ENCODE measurements around the gene FARSB.
A peak's percentile ranks its signal among the peaks of the same experiment; 100 is the strongest.

Gene FARSB

DNA sequence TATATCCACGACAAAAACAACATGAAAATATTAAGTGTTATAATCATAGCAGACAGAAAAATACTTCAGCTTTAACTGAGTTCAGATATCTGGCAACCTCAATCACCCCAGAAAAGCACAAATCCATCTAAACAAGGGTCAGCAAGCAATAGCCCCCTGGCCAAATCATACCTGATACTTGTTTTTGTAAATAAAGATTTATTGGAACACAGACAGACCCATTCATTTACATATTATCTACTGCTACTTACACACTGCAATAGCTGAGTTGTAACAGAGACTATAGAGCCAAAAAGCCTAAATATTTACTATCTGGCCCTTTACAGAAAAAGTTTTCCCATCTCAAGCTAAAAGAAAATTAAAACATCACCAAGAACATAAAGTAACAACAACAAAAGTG lies 12.8 kb downstream of the FARSB start:
- H3K9me3 Mint-ChIP-seq, result no peaks in the 10 kb centered on the region
- ATAC-seq (no peak), DNase-seq (no peak)
- no peaks in the 10 kb centered on the region for H3K4me1 Mint-ChIP-seq
- no peak overlapping the region for H3K4me3 Mint-ChIP-seq
- H3K27ac Mint-ChIP-seq, result no peak overlapping the region
- peaks cover 59% of the 10 kb centered on the region for H3K36me3 Mint-ChIP-seq (ENCODE audit: low read depth)
- no peaks in the 10 kb centered on the region for H3K27me3 Mint-ChIP-seq

- Mint-ChIP-seq H3K27me3 (no peaks in the 10 kb centered on the region), H3K4me1 (no peaks in the 10 kb centered on the region), H3K36me3 (ENCODE audit: low read depth) (peaks cover 65% of the 10 kb centered on the region), H3K27ac (no peak overlapping the region), H3K9me3 (no peaks in the 10 kb centered on the region), H3K4me3 (no peak overlapping the region)
- ATAC-seq (no peak), DNase-seq (no peak)
Observed at GRCh38 chr2:222641336-222641735, 14.6 kb downstream of the FARSB start.

GRCh38 chr2:222637067-222637466 lies 18.8 kb downstream of the FARSB start:
- no peaks in the 10 kb centered on the region for H3K9me3 Mint-ChIP-seq
- H3K27ac Mint-ChIP-seq, result no peak overlapping the region
- H3K27me3 Mint-ChIP-seq, result no peaks in the 10 kb centered on the region
- H3K4me3 Mint-ChIP-seq, result no peak overlapping the region
- DNase-seq (no peak), ATAC-seq (no peak)
- peaks cover 1% of the 10 kb centered on the region for H3K4me1 Mint-ChIP-seq
- H3K36me3 Mint-ChIP-seq (ENCODE audit: low read depth), result peaks cover 64% of the 10 kb centered on the region

DNA sequence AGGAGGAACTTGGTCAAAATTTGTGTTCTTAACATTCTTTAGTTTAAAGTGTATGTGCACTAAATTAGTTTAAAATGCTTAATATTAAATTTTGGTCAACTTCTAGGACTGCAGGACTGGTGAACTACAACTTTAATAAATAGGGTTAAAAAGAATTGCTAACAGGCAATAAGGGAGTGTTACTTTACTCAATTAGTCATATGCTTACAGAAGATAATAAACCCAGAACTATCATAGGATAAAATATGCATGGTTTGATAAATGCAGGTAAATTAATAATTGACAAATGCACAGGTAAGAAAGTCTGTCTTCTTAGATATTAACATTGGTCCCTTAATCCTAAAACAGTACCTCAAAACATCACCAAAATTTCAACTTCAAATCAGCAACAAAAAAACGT lies 20.6 kb downstream of the FARSB start:
- Mint-ChIP-seq H3K27ac (no peak overlapping the region), H3K27me3 (no peaks in the 10 kb centered on the region), H3K9me3 (no peaks in the 10 kb centered on the region), H3K4me3 (no peak overlapping the region), H3K4me1 (peaks cover 1% of the 10 kb centered on the region), H3K36me3 (ENCODE audit: low read depth) (peaks cover 71% of the 10 kb centered on the region)
- no peak for ATAC-seq
- no peak for DNase-seq

DNA sequence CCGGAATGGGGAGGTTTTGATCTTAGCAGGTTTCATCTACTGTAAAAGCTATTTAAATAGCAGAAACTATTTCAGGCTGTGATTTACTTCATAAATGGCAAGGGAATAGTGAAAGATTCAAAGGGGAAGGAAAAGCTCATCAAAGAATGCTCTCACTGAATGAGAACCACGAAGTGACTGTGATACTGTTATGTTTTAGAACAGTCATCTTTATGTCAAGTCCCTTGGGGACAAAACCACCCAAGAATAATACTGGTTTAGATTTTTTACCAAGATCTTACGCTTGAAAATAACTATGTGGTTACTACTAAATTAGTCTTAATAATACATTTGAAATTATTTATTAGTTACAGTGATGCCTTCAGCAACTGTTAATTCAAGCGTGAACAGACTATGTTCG lies 28.1 kb downstream of the FARSB start:
- Mint-ChIP-seq H3K9me3 (no peaks in the 10 kb centered on the region), H3K4me3 (no peak overlapping the region), H3K36me3 (ENCODE audit: low read depth) (peaks cover 69% of the 10 kb centered on the region), H3K27me3 (no peaks in the 10 kb centered on the region), H3K27ac (no peak overlapping the region), H3K4me1 (no peaks in the 10 kb centered on the region)
- DNase-seq, result no peak
- no peak for ATAC-seq

GRCh38 chr2:222623756-222624309 lies 32.1 kb downstream of the FARSB start:
- Mint-ChIP-seq H3K36me3 (ENCODE audit: low read depth) (peaks cover 63% of the 10 kb centered on the region), H3K4me1 (no peaks in the 10 kb centered on the region), H3K4me3 (no peak overlapping the region), H3K9me3 (no peaks in the 10 kb centered on the region), H3K27me3 (no peaks in the 10 kb centered on the region), H3K27ac (no peak overlapping the region)
- ATAC-seq, result no peak
- no peak for DNase-seq

DNA sequence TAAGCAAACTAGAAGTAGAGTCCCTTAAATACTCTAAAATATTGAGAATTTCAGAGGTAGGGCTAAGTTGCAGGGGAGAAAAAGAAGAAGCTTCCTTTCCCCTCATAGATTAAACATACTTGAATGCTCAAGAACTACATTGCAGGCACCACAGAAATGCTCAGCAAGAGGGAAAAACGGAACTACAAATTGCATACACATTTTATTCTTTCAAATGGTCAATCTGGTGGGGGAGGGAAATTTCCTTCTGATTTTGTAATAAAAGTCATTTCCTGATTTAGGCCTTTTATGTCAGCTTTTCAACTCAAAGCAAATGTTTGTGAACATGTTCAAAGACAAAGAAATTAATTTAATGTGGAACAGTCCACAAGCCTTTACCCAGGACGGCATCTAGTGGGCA lies 33.0 kb downstream of the FARSB start:
- Mint-ChIP-seq H3K4me1 (no peaks in the 10 kb centered on the region), H3K27me3 (no peaks in the 10 kb centered on the region), H3K36me3 (ENCODE audit: low read depth) (peaks cover 64% of the 10 kb centered on the region), H3K4me3 (no peak overlapping the region), H3K27ac (no peak overlapping the region), H3K9me3 (no peaks in the 10 kb centered on the region)
- DNase-seq (no peak), ATAC-seq (no peak)

GRCh38 chr2:222621893-222622292 lies 34.0 kb downstream of the FARSB start:
- Mint-ChIP-seq H3K4me3 (no peak overlapping the region), H3K9me3 (no peaks in the 10 kb centered on the region), H3K36me3 (ENCODE audit: low read depth) (peaks cover 60% of the 10 kb centered on the region), H3K4me1 (no peaks in the 10 kb centered on the region), H3K27me3 (no peaks in the 10 kb centered on the region), H3K27ac (no peak overlapping the region)
- DNase-seq (no peak), ATAC-seq (no peak)

GRCh38 chr2:222615320-222615719 lies 40.6 kb downstream of the FARSB start:
- ATAC-seq, result no peak
- Mint-ChIP-seq H3K9me3 (no peaks in the 10 kb centered on the region), H3K27me3 (no peaks in the 10 kb centered on the region), H3K4me1 (no peaks in the 10 kb centered on the region), H3K4me3 (no peak overlapping the region), H3K27ac (no peak overlapping the region), H3K36me3 (ENCODE audit: low read depth) (peaks cover 55% of the 10 kb centered on the region)
- DNase-seq, result no peak

DNA sequence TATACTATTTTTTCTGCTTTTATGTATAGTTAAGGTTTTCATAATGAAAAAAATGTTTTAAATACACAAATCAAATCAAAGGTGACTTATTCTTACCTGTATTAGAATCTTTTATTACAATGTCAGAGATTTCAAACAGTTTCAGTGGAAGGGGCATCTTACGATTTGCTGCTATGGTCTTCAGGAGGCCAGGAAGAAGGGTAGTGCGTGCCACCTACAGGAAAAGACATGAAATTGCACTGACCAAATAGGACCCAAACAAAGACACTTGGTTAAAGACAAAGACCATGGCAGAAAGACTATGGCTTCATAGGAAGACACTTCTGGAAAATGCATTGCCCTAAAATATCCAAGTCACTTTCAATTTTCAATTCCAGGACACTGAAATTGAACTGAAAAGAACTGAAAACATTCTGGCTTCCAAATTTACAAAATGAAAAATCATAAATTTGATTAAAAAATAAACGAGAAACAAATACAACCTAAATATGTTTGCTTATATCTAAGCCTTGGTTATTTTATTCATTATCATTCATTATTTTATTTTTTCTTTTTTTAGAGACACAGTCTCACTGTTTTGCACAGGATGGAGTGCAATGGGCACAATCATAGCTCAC lies 42.1 kb downstream of the FARSB start:
- DNase-seq (no peak), ATAC-seq (no peak)
- Mint-ChIP-seq H3K4me3 (no peak overlapping the region), H3K36me3 (ENCODE audit: low read depth) (peaks cover 57% of the 10 kb centered on the region), H3K27me3 (no peaks in the 10 kb centered on the region), H3K4me1 (no peaks in the 10 kb centered on the region), H3K27ac (no peak overlapping the region), H3K9me3 (no peaks in the 10 kb centered on the region)

GRCh38 chr2:222611684-222612083 lies 44.2 kb downstream of the FARSB start:
- Mint-ChIP-seq H3K27ac (no peak overlapping the region), H3K27me3 (no peaks in the 10 kb centered on the region), H3K4me3 (no peak overlapping the region), H3K4me1 (no peaks in the 10 kb centered on the region), H3K36me3 (ENCODE audit: low read depth) (peaks cover 52% of the 10 kb centered on the region), H3K9me3 (no peaks in the 10 kb centered on the region)
- ATAC-seq, result no peak
- no peak for DNase-seq

GRCh38 chr2:222610746-222611145 lies 45.1 kb downstream of the FARSB start:
- Mint-ChIP-seq H3K4me1 (no peaks in the 10 kb centered on the region), H3K27ac (no peak overlapping the region), H3K9me3 (no peaks in the 10 kb centered on the region), H3K27me3 (no peaks in the 10 kb centered on the region), H3K36me3 (ENCODE audit: low read depth) (peaks cover 55% of the 10 kb centered on the region), H3K4me3 (no peak overlapping the region)
- no peak for ATAC-seq
- DNase-seq, result no peak

GRCh38 chr2:222609381-222609780 lies 46.5 kb downstream of the FARSB start:
- H3K4me3 Mint-ChIP-seq, result no peak overlapping the region
- no peaks in the 10 kb centered on the region for H3K9me3 Mint-ChIP-seq
- DNase-seq, result no peak
- no peak overlapping the region for H3K27ac Mint-ChIP-seq
- peaks cover 52% of the 10 kb centered on the region for H3K36me3 Mint-ChIP-seq (ENCODE audit: low read depth)
- H3K27me3 Mint-ChIP-seq, result no peaks in the 10 kb centered on the region
- ATAC-seq, result no peak
- no peaks in the 10 kb centered on the region for H3K4me1 Mint-ChIP-seq

GRCh38 chr2:222608081-222608480 lies 47.8 kb downstream of the FARSB start:
- H3K4me3 Mint-ChIP-seq, result no peak overlapping the region
- H3K27ac Mint-ChIP-seq, result no peak overlapping the region
- H3K27me3 Mint-ChIP-seq, result no peaks in the 10 kb centered on the region
- peaks cover 51% of the 10 kb centered on the region for H3K36me3 Mint-ChIP-seq (ENCODE audit: low read depth)
- DNase-seq (no peak), ATAC-seq (no peak)
- H3K9me3 Mint-ChIP-seq, result no peaks in the 10 kb centered on the region
- no peaks in the 10 kb centered on the region for H3K4me1 Mint-ChIP-seq

GRCh38 chr2:222606306-222606705 lies 49.6 kb downstream of the FARSB start:
- Mint-ChIP-seq H3K27me3 (no peaks in the 10 kb centered on the region), H3K27ac (peak overlapping the region; percentile 49), H3K4me1 (no peaks in the 10 kb centered on the region), H3K36me3 (ENCODE audit: low read depth) (peaks cover 50% of the 10 kb centered on the region), H3K9me3 (no peaks in the 10 kb centered on the region), H3K4me3 (no peak overlapping the region)
- DNase-seq (no peak), ATAC-seq (no peak)

Data from activated naive CD8-positive, alpha-beta T cell treated with anti-CD3 and anti-CD28 coated beads, Interleukin-2, amount 50 U/mL, for 24 hours (primary cell).